HG02798 (cell line): ENCODE results near the gene RGS8.

Source experiments
- ATAC-seq: cut with Tn5 transposase; IDR thresholded peaks from one replicate; pipeline ENCODE4 v1.9.1; 2021; ENCODE audit warnings: mild to moderate bottlenecking; ENCODE audit not compliant: unreplicated experiment, poor library complexity

RGS8 gene

GRCh38 chr1:182644886-182645285, 39.5 kb downstream of the RGS8 start:
- no peak for ATAC-seq

- ATAC-seq = peak; percentile 49
Observed at GRCh38 chr1:182643699-182644098, 40.7 kb downstream of the RGS8 start.

GRCh38 chr1:182642461-182642860, 41.9 kb downstream of the RGS8 start:
- ATAC-seq = no peak

- no peak for ATAC-seq
Observed at GRCh38 chr1:182641561-182641960, 42.8 kb downstream of the RGS8 start.

GRCh38 chr1:182639330-182639729, 45.1 kb downstream of the RGS8 start:
- no peak for ATAC-seq

GRCh38 chr1:182637769-182638168, 46.6 kb downstream of the RGS8 start:
- no peak for ATAC-seq

- no peak for ATAC-seq
Observed at GRCh38 chr1:182635871-182636270, 48.5 kb downstream of the RGS8 start.
